GDM1 (cell line): ENCODE measurements around the gene SPEG.
"Not testable (repeated sequence)": the region's sequence is repeated elsewhere in the genome, so short reads cannot be mapped to it uniquely, and the experiment has no call there.

Source experiments
- DNase-seq: peaks from one replicate; lab custom pipeline; 2025; lab: John Stamatoyannopoulos, UW

The SPEG gene

GRCh38 chr2:219434718-219435525 lies at the start of gene SPEG:
Gene SPEG (plus strand): TSS chr2:219434843. CDS start chr2:219434978, 135 bp downstream.
- DNase-seq = no peak

GRCh38 chr2:219384859-219385258 lies 49.8 kb upstream of the SPEG start:
- DNase-seq = no peak

- no peak for DNase-seq
Measured at GRCh38 chr2:219385958-219386520, 48.6 kb upstream of the SPEG start.

GRCh38 chr2:219386532-219387280 lies 47.9 kb upstream of the SPEG start:
- no peak for DNase-seq

GRCh38 chr2:219387306-219388120 lies 47.1 kb upstream of the SPEG start, which contains the start of gene DNPEP:
Gene DNPEP (minus strand): TSS chr2:219387912. CDS start chr2:219387794, 118 bp downstream.
- DNase-seq = peak; percentile 93

- peak; percentile 97 for DNase-seq
Measured at GRCh38 chr2:219388121-219388906, 46.3 kb upstream of the SPEG start.

GRCh38 chr2:219388907-219389156 lies 45.8 kb upstream of the SPEG start:
- DNase-seq = no peak

GRCh38 chr2:219392754-219393153 lies 41.9 kb upstream of the SPEG start:
- DNase-seq = no peak

- not testable (repeated sequence) for DNase-seq
Measured at GRCh38 chr2:219395056-219395455, 39.6 kb upstream of the SPEG start.

GRCh38 chr2:219395609-219396008 lies 39.0 kb upstream of the SPEG start:
- DNase-seq = no peak

GRCh38 chr2:219396863-219397457 lies 37.7 kb upstream of the SPEG start:
- DNase-seq = no peak

GRCh38 chr2:219398721-219399363 lies 35.8 kb upstream of the SPEG start:
- DNase-seq = no peak

GRCh38 chr2:219399716-219400478 lies 34.7 kb upstream of the SPEG start:
- no peak for DNase-seq

- DNase-seq = no peak
Measured at GRCh38 chr2:219400562-219400961, 34.1 kb upstream of the SPEG start.

GRCh38 chr2:219401606-219402005 lies 33.0 kb upstream of the SPEG start:
- no peak for DNase-seq

- DNase-seq = peak; percentile 51
Measured at GRCh38 chr2:219402665-219403515, 31.8 kb upstream of the SPEG start.

GRCh38 chr2:219403861-219404260 lies 30.8 kb upstream of the SPEG start:
- no peak for DNase-seq

- no peak for DNase-seq
Measured at GRCh38 chr2:219404291-219404910, 30.2 kb upstream of the SPEG start.
